Activated CD4-positive, alpha-beta T cell treated with anti-CD3 and anti-CD28 coated beads, Interleukin-2, Interleukin-6, amounts not matched to agents 100 ng/mL and 50 ng/mL, durations not matched to agents 16 hours and 8 hours (primary cell): ENCODE measurements around the gene NRP1.

Experiments used
- DNase-seq: peaks from one replicate; pipeline ENCODE4 v3.0.0-alpha.2; 2020

The NRP1 gene

DNA sequence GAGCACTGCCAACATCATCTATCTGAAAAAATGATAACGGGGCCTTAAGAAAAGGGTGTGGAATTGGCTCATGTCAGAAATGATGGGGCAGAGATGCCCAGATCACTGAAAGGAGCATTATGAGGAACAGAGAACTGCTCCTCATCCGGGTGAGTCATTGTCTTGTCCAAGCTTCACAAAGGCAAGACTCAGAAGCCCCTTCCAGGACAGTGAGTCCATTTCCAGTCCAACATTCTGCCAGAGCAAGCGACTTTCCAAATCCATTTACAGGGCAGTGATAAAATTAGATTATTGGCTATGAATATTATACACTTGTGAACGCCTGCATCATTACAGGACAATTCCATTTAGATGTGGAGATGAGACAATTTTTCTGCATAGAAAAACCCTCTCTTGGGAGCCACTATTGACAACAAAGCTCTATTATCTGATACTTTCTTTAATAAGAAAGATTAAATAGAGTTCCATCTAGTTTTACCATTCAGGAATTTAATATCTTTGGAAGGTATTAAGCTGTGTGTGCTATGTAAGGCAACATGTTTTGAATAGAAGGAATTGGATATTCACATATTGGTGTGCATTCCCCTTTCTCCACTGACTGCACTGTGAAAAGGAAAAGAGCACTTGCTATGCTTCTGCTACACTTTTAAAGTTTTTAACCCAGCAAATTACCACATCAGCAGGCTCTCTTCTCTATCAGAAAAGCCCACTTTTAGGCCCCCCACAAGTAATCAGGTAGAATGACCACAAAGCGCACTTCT lies 159.6 kb downstream of the NRP1 start:
- no peak for DNase-seq

- DNase-seq = no peak
Measured at GRCh38 chr10:33165911-33166310, 168.6 kb downstream of the NRP1 start.

GRCh38 chr10:33164060-33164709 lies 170.3 kb downstream of the NRP1 start:
- DNase-seq = no peak

DNA sequence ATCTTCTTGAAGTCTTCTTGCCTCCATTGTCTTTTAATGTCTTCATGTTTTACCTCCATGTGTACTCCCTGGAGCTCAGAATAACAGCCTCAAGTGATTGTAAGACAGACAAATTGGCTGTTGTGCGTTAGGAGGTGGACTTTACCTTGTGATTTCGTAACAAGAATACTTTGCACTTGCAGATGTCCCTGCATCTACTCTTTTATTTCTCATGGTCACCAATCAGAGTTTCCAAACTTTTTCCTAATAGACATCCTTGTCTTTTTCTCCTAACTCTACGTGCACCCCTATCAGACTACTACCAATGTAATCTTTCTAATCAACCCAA lies 172.3 kb downstream of the NRP1 start:
- DNase-seq = no peak

GRCh38 chr10:33161550-33162247 lies 172.8 kb downstream of the NRP1 start:
- no peak for DNase-seq

GRCh38 chr10:33160151-33160550 lies 174.3 kb downstream of the NRP1 start:
- no peak for DNase-seq

DNA sequence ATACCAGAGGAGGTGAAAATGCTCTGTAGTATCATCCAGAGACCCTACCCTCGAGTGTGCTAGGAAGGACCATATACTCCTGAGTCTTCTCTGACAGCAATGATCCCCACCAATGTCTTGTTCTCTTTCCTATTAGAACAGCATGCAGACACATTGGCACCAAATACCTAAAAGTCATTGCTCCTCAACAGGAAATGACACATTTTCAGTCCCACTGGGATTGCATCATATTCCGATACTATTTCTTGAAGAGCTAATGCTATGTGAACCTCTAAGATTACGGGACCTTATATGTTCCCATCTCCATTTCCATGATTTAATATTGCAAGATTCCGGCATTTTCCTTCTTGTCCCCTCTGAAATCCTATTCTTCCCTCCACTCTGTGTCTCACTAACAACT lies 177.4 kb downstream of the NRP1 start:
- DNase-seq = no peak

- DNase-seq = peak; percentile 84
Measured at GRCh38 chr10:33155720-33156638, 178.5 kb downstream of the NRP1 start.

- DNase-seq = no peak
Measured at GRCh38 chr10:33154590-33154989, 179.9 kb downstream of the NRP1 start.

DNA sequence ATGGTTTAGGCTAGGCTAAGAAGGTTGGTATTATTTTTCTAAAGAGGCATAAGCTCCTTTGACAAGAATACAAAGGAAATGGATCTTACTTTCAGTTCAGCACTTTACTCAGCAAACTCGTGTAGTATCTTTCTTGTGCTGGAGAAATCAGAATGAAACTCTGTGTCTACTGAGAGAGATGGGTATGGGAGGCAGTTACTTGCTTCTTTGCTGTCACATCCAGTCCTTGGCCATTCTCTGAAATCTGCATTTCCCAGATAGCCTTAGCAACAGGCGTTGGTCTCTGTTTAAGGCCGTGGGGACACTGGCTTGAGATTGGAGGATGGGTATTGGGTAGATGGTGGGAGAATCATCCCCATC lies 180.5 kb downstream of the NRP1 start:
- DNase-seq = peak; percentile 74

DNA sequence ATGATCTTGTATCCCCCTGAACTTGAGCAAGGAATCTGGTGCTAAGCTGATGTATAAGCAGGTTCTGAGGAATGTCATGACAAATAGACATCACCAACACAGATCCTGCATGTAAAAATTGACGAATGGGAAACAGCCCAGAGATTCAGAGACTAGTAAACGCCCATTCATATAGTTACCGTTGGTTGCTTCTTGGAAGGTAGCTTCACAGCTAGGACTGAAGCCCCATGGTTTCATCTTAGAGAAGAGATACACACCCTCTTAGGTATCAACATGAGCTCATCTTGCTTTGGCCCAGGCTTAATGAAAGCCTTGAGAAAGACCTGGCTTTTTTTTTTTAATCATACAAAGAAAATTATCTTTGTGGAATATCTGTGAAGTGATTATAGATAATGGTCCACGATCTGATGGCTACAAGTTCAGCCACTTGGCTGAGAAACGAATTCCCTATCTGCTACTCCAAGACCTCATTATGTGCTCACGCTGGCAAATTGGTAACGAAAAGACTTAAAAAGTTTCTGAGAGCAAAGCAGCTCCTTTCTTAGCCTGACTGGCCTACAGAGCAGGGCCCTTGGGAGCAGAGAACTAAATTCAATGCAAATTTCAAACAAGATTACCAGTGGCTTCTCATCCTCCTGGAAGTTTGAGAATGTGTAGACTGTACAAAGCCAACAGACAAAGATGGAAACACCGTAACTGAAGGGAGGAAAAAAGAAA lies 181.1 kb downstream of the NRP1 start:
- DNase-seq = peak; percentile 74

DNA sequence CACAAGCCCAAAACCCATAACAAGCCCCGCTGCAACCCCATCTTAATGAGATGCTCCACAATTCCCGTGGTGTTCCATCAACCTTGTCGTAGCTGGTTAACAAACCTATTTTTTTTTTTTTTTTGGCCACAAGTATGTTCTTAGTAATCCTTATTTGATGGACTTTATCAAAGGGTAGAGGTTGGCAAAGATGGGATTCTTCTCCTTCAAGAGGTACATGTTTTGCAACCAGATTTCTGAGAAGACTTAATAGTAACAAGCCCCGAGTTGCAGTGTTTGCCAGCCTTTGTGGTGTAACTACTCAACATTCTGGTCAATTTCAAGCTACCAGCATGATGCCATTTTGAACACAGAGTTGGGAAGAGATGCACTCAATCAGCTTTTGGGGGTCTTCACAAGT lies 181.7 kb downstream of the NRP1 start:
- DNase-seq = no peak

DNA sequence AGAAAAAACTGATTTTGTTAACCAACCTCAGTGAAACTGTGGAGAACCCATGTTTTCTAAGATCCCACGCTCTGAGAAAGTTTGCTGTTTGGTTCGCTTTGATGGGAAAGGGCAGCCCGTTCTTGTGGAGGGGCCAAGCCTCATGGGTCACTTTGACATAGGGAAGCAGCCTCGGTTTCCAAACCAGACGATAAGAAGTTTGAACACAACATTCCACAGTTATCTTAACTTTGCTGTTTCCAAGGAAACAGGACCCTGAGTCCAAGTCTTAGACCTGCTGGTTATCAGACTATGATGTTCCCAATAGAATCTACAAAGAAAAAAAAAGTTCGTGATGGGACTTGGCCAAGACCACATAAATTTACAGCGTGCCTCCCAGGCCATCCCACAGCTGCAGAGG lies 182.3 kb downstream of the NRP1 start:
- DNase-seq = no peak

GRCh38 chr10:33151344-33151864 lies 183.1 kb downstream of the NRP1 start:
- DNase-seq = no peak

- DNase-seq = no peak
Measured at GRCh38 chr10:33150889-33151288, 183.6 kb downstream of the NRP1 start.

DNA sequence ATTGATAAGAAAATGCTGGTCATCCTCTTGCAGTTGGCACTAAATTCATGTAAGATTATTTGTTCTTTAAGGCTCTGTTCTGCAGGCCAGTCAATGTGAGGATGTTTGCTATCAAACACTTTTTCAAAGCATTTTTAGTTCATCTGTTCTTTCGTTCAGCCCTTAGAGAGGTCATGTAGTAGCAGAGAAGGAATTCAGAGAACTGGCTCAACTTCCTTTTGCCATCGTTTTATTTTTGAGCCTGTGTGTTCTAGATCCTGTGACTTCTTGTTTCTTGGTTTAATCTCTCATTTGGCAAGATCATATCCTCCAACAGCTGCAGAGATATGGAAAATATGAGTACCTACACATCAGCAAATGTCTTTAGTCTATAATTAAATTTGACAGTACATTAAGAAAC lies 184.3 kb downstream of the NRP1 start:
- DNase-seq = no peak

GRCh38 chr10:33147013-33147310 lies 187.5 kb downstream of the NRP1 start:
- DNase-seq = no peak

DNA sequence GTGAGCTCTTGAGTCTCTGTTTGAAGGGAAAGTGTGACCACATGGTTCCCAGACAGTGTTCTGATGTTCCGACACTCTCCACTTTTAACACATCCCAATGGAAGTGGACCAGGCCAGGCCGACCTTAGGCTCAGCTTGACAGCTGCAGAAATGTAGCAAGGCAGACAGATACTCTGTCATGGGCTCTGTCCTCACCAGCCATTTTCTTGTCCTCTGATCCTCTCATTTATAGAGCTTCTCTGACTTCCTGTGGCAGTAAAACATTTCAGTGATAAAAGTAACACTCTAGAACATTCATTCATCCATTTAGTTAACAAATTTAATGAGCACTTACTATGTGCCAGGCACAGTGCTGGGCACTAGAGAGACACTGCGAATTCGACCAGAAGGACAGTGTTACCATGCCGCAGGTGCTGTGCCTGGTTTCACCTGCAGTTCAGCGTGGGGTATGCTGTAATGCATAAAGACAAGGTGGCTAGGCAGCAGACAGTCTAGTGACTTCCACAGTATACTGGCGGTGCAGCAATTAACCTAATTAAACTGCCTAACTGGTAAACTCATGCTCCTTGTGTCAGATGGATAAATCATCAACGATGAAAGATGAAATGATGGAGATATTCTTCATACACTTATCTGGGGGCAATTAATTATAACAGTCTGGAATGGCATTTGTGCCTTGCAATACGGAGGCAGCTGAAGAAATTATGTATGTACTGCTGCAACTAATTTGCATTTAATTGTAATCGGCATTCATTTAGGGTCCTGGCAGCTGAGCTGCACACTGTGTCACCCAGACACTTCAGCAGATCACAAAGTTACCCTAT lies 188.1 kb downstream of the NRP1 start:
- no peak for DNase-seq

GRCh38 chr10:33145451-33146188 lies 188.8 kb downstream of the NRP1 start:
- no peak for DNase-seq

DNA sequence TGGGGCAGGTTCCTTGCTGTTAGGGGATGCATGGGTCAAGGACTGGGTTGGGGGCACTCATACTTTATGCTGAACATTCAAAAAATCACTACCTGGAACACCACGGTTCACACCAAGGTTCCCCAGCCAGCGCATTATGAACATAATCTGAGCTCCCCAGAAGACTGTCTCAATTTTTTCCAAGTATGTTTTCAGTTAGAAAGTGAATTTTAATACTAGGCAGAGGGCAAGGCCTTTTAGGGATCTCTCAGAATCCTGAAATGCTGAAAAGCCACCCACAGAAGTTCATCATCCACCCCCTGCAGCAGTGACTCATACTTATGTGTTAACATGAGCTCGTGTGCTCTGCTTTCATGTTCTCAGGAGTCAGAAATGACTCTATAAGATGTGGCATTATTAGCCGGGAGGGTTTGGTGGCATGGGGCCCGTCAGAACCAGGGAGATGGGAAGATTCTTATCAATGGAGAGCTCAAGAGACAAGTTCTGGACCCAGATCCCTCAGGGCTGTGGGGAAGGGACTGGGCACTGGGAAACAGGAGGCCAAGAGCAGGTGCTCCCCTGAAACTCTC lies 191.2 kb downstream of the NRP1 start:
- DNase-seq = peak; percentile 86
